GM12878 (cell line): Measurements from ENCODE around the gene ZNF680. TPM values are rescaled to one million over a fixed set of nuclear protein-coding genes. Genes with fewer than 3 reads are reported as not detected.

Source experiments
- ATF3 ChIP-seq: IDR thresholded peaks from 2 replicates; pipeline ENCODE4 v1.6.1; 2011; ENCODE audit warnings: low read depth, mild to moderate bottlenecking, low read length, moderate library complexity, borderline replicate concordance; ENCODE audit errors: extremely low read depth
- E2F8 ChIP-seq: fragments of 450-650 bp; IDR thresholded peaks from 2 replicates; pipeline ENCODE4 v1.6.1; 2018; ENCODE audit warnings: mild to moderate bottlenecking, low read depth, moderate library complexity; ENCODE audit not compliant: partially characterized antibody
- ETV6 ChIP-seq, 2 experiments: fragments of 450-650 bp in 1 of 2; IDR thresholded peaks in 1 of 2; conservative IDR thresholded peaks in 1 of 2; 2 replicates each; pipeline ENCODE4 v1.6.1; 2014; ENCODE audit warnings: antibody characterized with exemption in 1 of 2, borderline replicate concordance in 1 of 2, low read depth in 1 of 2, mild to moderate bottlenecking in 1 of 2, moderate library complexity in 1 of 2
- GABPA ChIP-seq: IDR thresholded peaks from 2 replicates; pipeline ENCODE4 v1.6.1; 2014; ENCODE audit warnings: antibody characterized with exemption, low read depth, mild to moderate bottlenecking, inconsistent platforms
- JUNB ChIP-seq: IDR thresholded peaks from 2 replicates; pipeline ENCODE4 v1.6.1; 2016; ENCODE audit warnings: antibody characterized with exemption, mild to moderate bottlenecking
- LARP7 ChIP-seq: fragments of 450-650 bp; IDR thresholded peaks from 2 replicates; pipeline ENCODE4 v1.6.1; 2017; ENCODE audit warnings: mild to moderate bottlenecking
- MYC ChIP-seq: IDR thresholded peaks from 2 replicates; pipeline ENCODE4 v1.6.1; 2011; ENCODE audit warnings: mild to moderate bottlenecking, low read length, moderate library complexity, inconsistent platforms; ENCODE audit not compliant: insufficient read depth, insufficient replicate concordance, insufficient read length, severe bottlenecking
- NFYB ChIP-seq: IDR thresholded peaks from 2 replicates; pipeline ENCODE4 v1.6.1; 2011; ENCODE audit warnings: low read depth, mild to moderate bottlenecking, low read length, improper control_type of control experiment, moderate library complexity; ENCODE audit not compliant: insufficient read depth
- POU2F2 ChIP-seq: IDR thresholded peaks from 3 replicates; pipeline ENCODE4 v1.6.1; 2011; ENCODE audit warnings: low read depth, mild to moderate bottlenecking, low read length, borderline replicate concordance
- SMAD1 ChIP-seq: fragments of 450-650 bp; IDR thresholded peaks from 2 replicates; pipeline ENCODE4 v1.6.1; 2018; ENCODE audit warnings: mild to moderate bottlenecking, low read depth; ENCODE audit not compliant: partially characterized antibody
- SP1 ChIP-seq: IDR thresholded peaks from one replicate; pipeline ENCODE4 v1.6.1; 2011; ENCODE audit warnings: low read depth, low read length
- TARDBP ChIP-seq: IDR thresholded peaks from 2 replicates; pipeline ENCODE4 v1.6.1; 2016; ENCODE audit warnings: borderline replicate concordance
- TBL1XR1 ChIP-seq: IDR thresholded peaks from 2 replicates; pipeline ENCODE4 v1.6.1; 2012; ENCODE audit warnings: low read depth, low read length, improper control_type of control experiment
- ZBTB4 ChIP-seq: fragments of 450-650 bp; formaldehyde crosslinking; IDR thresholded peaks from 2 replicates; pipeline ENCODE4 v1.4.0; 2022; ENCODE audit warnings: mild to moderate bottlenecking, moderate library complexity
- polyA plus RNA-seq, 11 experiments: library from polyadenylated mRNA; depleted of rRNA in 4 of 11; unstranded in 6 of 11; stranded (reverse) in 5 of 11; fragments of >200 nt; fragmentation: Nextera tagmentation in 4 of 11; fragmentation: Illumina TruSeq in 1 of 11; extraction: Ambion mirVana in 4 of 11; extraction: Trizol in 1 of 11; gene quantifications; 1 replicate in 1 of 11; 2 replicates in 10 of 11; pipeline versions ENCODE4 v1.2.1 to v1.2.3, GENCODE V29; 2011 to 2016; ENCODE audit warnings: inconsistent platforms in 2 of 11, missing spikeins in 2 of 11, low read depth in 1 of 11
- total RNA-seq, 4 experiments: library from RNA; depleted of rRNA in 3 of 4; stranded (reverse); fragments of >200 nt in 3 of 4; fragmentation: Illumina TruSeq in 1 of 4; extraction: Trizol in 1 of 4; gene quantifications; 2 replicates each; pipeline versions ENCODE4 v1.2.1 to v1.2.3, GENCODE V29; 2013 to 2021
- TF ChIP-seq, protein P1 (sequence below): IDR thresholded peaks from 2 replicates; pipeline ENCODE4 v1.6.1; 2011; ENCODE audit warnings: borderline replicate concordance, low read depth, mild to moderate bottlenecking, moderate library complexity, mixed read lengths, low read length; ENCODE audit not compliant: insufficient read depth; ENCODE audit errors: extremely low read length
- TF ChIP-seq, protein P2 (sequence below): fragments of 450-650 bp; formaldehyde crosslinking; IDR thresholded peaks from 2 replicates; pipeline ENCODE4 v1.5.0; 2022; ENCODE audit warnings: mild to moderate bottlenecking, missing genetic modification characterization

The ZNF680 gene
- total and polyA plus RNA-seq, 10 of the 15 experiments (the other 5 are each of a cell fraction or from before 2014, with no cell fraction given), result 5.0 to 13.6 (median 7.8) TPM

GRCh38 chr7:64562626-64563278, at the start of gene ZNF680 (continued):
- peak; percentile 90 for TF ChIP-seq SP1
- peak; percentile 38; the same call in 1 of the 2 replicates for TF ChIP-seq GABPA
- no peak for TF ChIP-seq ATF3
- peak; percentile 98 for TF ChIP-seq NFYB
- no peak for TF ChIP-seq TBL1XR1
- no peak for TF ChIP-seq SMAD1
- TF ChIP-seq TARDBP, result no peak
- no peak for TF ChIP-seq JUNB
- TF ChIP-seq, protein P1, sequence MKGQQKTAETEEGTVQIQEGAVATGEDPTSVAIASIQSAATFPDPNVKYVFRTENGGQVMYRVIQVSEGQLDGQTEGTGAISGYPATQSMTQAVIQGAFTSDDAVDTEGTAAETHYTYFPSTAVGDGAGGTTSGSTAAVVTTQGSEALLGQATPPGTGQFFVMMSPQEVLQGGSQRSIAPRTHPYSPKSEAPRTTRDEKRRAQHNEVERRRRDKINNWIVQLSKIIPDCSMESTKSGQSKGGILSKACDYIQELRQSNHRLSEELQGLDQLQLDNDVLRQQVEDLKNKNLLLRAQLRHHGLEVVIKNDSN, result no peak
- TF ChIP-seq, protein P2, sequence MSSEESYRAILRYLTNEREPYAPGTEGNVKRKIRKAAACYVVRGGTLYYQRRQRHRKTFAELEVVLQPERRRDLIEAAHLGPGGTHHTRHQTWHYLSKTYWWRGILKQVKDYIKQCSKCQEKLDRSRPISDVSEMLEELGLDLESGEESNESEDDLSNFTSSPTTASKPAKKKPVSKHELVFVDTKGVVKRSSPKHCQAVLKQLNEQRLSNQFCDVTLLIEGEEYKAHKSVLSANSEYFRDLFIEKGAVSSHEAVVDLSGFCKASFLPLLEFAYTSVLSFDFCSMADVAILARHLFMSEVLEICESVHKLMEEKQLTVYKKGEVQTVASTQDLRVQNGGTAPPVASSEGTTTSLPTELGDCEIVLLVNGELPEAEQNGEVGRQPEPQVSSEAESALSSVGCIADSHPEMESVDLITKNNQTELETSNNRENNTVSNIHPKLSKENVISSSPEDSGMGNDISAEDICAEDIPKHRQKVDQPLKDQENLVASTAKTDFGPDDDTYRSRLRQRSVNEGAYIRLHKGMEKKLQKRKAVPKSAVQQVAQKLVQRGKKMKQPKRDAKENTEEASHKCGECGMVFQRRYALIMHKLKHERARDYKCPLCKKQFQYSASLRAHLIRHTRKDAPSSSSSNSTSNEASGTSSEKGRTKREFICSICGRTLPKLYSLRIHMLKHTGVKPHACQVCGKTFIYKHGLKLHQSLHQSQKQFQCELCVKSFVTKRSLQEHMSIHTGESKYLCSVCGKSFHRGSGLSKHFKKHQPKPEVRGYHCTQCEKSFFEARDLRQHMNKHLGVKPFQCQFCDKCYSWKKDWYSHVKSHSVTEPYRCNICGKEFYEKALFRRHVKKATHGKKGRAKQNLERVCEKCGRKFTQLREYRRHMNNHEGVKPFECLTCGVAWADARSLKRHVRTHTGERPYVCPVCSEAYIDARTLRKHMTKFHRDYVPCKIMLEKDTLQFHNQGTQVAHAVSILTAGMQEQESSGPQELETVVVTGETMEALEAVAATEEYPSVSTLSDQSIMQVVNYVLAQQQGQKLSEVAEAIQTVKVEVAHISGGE (CRISPR knock-in tag), result no peak
- peak; percentile 74; the same call in 1 of the 2 replicates for TF ChIP-seq LARP7
- TF ChIP-seq MYC, result no peak
- no peak for TF ChIP-seq ZBTB4 (CRISPR knock-in tag)
- peak; percentile 26 for TF ChIP-seq E2F8
- TF ChIP-seq ETV6 (conservative IDR thresholded peaks at IDR 0.05 in 1 of 2, IDR thresholded peaks at IDR 0.05 in 1 of 2; ENCODE audit: borderline replicate concordance in 1 of 2, low read depth in 1 of 2), result no peak
- TF ChIP-seq POU2F2, result 0 out of 3 replicates have a peak, but pooled peaks have one; percentile 34
